Mesendoderm (in vitro differentiated cells): ENCODE results near the gene ERCC6.

Source experiments
- DNase-seq: peaks from one replicate; pipeline ENCODE4 v3.0.0; 2013
- H2AK5ac ChIP-seq: 2 replicates; pipeline ENCODE4 v1.6.1; 2013; ENCODE audit warnings: low read length, inconsistent platforms
- H2BK120ac ChIP-seq: 2 replicates; pipeline ENCODE4 v1.6.1; 2013; ENCODE audit warnings: low read depth, mild to moderate bottlenecking, low read length, moderate library complexity, mixed read lengths
- H2BK15ac ChIP-seq: replicated peaks from 2 replicates; pipeline ENCODE4 v1.6.1; 2013; ENCODE audit warnings: low read depth, mild to moderate bottlenecking, moderate library complexity
- H2BK5ac ChIP-seq: 2 replicates; pipeline ENCODE4 v1.6.1; 2013; ENCODE audit warnings: low read length, inconsistent platforms
- H3K18ac ChIP-seq: 2 replicates; pipeline ENCODE4 v1.6.1; 2013; ENCODE audit warnings: mild to moderate bottlenecking, low read length, mixed read lengths
- H3K23ac ChIP-seq: one replicate; pipeline ENCODE4 v1.6.1; 2013; ENCODE audit warnings: low read length
- H3K27ac ChIP-seq: 2 replicates; pipeline ENCODE4 v1.5.1; 2013; ENCODE audit warnings: low read depth, mild to moderate bottlenecking, inconsistent platforms, low read length, moderate library complexity
- H3K27me3 ChIP-seq: 2 replicates; pipeline ENCODE4 v1.6.1; 2013; ENCODE audit warnings: low read length, control low read depth, mild to moderate bottlenecking, inconsistent platforms; ENCODE audit not compliant: insufficient read depth, poor library complexity
- H3K36me3 ChIP-seq: 2 replicates; pipeline ENCODE4 v1.6.1; 2013; ENCODE audit warnings: low read length, inconsistent platforms; ENCODE audit not compliant: control insufficient read depth, insufficient read depth
- H3K4ac ChIP-seq: one replicate; pipeline ENCODE4 v1.6.1; 2013; ENCODE audit warnings: low read depth, mild to moderate bottlenecking, low read length, moderate library complexity
- H3K4me1 ChIP-seq: 2 replicates; pipeline ENCODE4 v1.6.1; 2013; ENCODE audit warnings: low read depth, low read length, inconsistent platforms; ENCODE audit not compliant: control insufficient read depth
- H3K4me2 ChIP-seq: 2 replicates; pipeline ENCODE4 v1.6.1; 2013; ENCODE audit warnings: low read length
- H3K4me3 ChIP-seq: 2 replicates; pipeline ENCODE4 v1.5.1; 2013; ENCODE audit warnings: mild to moderate bottlenecking, low read length
- H3K56ac ChIP-seq: one replicate; pipeline ENCODE4 v1.6.1; 2013; ENCODE audit warnings: low read length
- H3K79me1 ChIP-seq: 2 replicates; pipeline ENCODE4 v1.6.1; 2013; ENCODE audit warnings: low read length, inconsistent platforms
- H3K79me2 ChIP-seq: 2 replicates; pipeline ENCODE4 v1.6.1; 2013; ENCODE audit warnings: mild to moderate bottlenecking, low read length; ENCODE audit not compliant: control insufficient read depth, insufficient read depth
- H3K9ac ChIP-seq: 2 replicates; pipeline ENCODE4 v1.6.1; 2013; ENCODE audit warnings: low read length, inconsistent platforms
- H4K5ac ChIP-seq: one replicate; pipeline ENCODE4 v1.6.1; 2013; ENCODE audit warnings: low read length
- H4K8ac ChIP-seq: one replicate; pipeline ENCODE4 v1.6.1; 2013; ENCODE audit warnings: low read depth, mild to moderate bottlenecking, control low read depth, low read length, moderate library complexity
- WGBS: extraction: QIAGEN DNeasy Blood & Tissue Kit; methylation state at CpG from one replicate; pipeline ENCODE4 v1.1.7; 2013; ENCODE audit warnings: low lambda C conversion rate, missing lambda C conversion rate; ENCODE audit not compliant: insufficient coverage; ENCODE audit errors: extremely low coverage; 5-methylcytosine and 5-hydroxymethylcytosine counted together

The ERCC6 gene

GRCh38 chr10:49568235-49568634 lies 29.3 kb upstream of the ERCC6 start:
- no peak for DNase-seq
- no peak overlapping the region for H3K27ac ChIP-seq

GRCh38 chr10:49567810-49568209 lies 28.9 kb upstream of the ERCC6 start:
- no CpG with 5 or more reads among the region's 1 CpG for WGBS
- Histone ChIP-seq H3K4ac (no peak overlapping the region), H2BK15ac (no peak overlapping the region), H3K27me3 (no peaks in the 10 kb centered on the region), H3K4me3 (no peak overlapping the region), H2BK5ac (no peak overlapping the region), H3K79me1 (no peaks in the 10 kb centered on the region), H2BK120ac (no peak overlapping the region), H4K5ac (no peak overlapping the region), H3K56ac (no peak overlapping the region), H3K27ac (no peak overlapping the region), H3K23ac (no peak overlapping the region), H3K4me2 (no peak overlapping the region), H3K36me3 (no peaks in the 10 kb centered on the region), H3K9ac (no peak overlapping the region), H3K18ac (no peak overlapping the region), H4K8ac (no peak overlapping the region), H2AK5ac (no peak overlapping the region), H3K4me1 (no peaks in the 10 kb centered on the region), H3K79me2 (no peaks in the 10 kb centered on the region)
- DNase-seq, result no peak

More at GRCh38 chr10:49568235-49568634, 29.3 kb upstream of the ERCC6 start:
- Histone ChIP-seq H3K18ac (no peak overlapping the region), H3K79me2 (no peaks in the 10 kb centered on the region), H4K8ac (no peak overlapping the region), H2AK5ac (no peak overlapping the region), H3K36me3 (no peaks in the 10 kb centered on the region), H2BK5ac (no peak overlapping the region), H3K4me1 (no peaks in the 10 kb centered on the region), H3K56ac (no peak overlapping the region), H3K4me3 (no peak overlapping the region), H3K4me2 (no peak overlapping the region), H3K9ac (no peak overlapping the region), H3K27me3 (no peaks in the 10 kb centered on the region), H2BK15ac (no peak overlapping the region), H3K79me1 (no peaks in the 10 kb centered on the region), H3K4ac (no peak overlapping the region), H3K23ac (no peak overlapping the region), H4K5ac (no peak overlapping the region), H2BK120ac (no peak overlapping the region)
- no CpG with 5 or more reads among the region's 2 CpGs for WGBS

GRCh38 chr10:49564461-49565009 lies 25.6 kb upstream of the ERCC6 start:
- Histone ChIP-seq H4K8ac (no peak overlapping the region), H3K4ac (no peak overlapping the region), H2BK15ac (no peak overlapping the region), H2AK5ac (no peak overlapping the region), H3K4me3 (no peak overlapping the region), H2BK120ac (no peak overlapping the region), H3K27ac (no peak overlapping the region), H3K79me2 (no peaks in the 10 kb centered on the region), H3K4me1 (peaks cover 4% of the 10 kb centered on the region), H3K18ac (no peak overlapping the region), H3K36me3 (no peaks in the 10 kb centered on the region), H3K79me1 (no peaks in the 10 kb centered on the region), H3K56ac (no peak overlapping the region), H3K27me3 (no peaks in the 10 kb centered on the region), H3K23ac (no peak overlapping the region), H3K9ac (no peak overlapping the region), H3K4me2 (no peak overlapping the region), H2BK5ac (no peak overlapping the region), H4K5ac (no peak overlapping the region)
- WGBS, result no CpG with 5 or more reads among the region's 4 CpGs
- no peak for DNase-seq

GRCh38 chr10:49562893-49563292 lies 24.0 kb upstream of the ERCC6 start:
- H2AK5ac ChIP-seq, result no peak overlapping the region
- WGBS, result no CpG with 5 or more reads among the region's 1 CpG
- no peaks in the 10 kb centered on the region for H3K36me3 ChIP-seq
- H3K27me3 ChIP-seq, result no peaks in the 10 kb centered on the region
- H3K79me2 ChIP-seq, result no peaks in the 10 kb centered on the region
- peaks cover 6% of the 10 kb centered on the region for H3K4me1 ChIP-seq
- H3K23ac ChIP-seq, result no peak overlapping the region
- H2BK5ac ChIP-seq, result no peak overlapping the region
- H2BK15ac ChIP-seq, result no peak overlapping the region
- no peak overlapping the region for H4K5ac ChIP-seq
- H3K56ac ChIP-seq, result peak overlapping the region; percentile 34
- no peaks in the 10 kb centered on the region for H3K79me1 ChIP-seq
- H4K8ac ChIP-seq, result no peak overlapping the region
- no peak overlapping the region for H3K4me3 ChIP-seq
- no peak for DNase-seq
- no peak overlapping the region for H3K4me2 ChIP-seq
- no peak overlapping the region for H3K4ac ChIP-seq
- no peak overlapping the region for H3K9ac ChIP-seq
- H2BK120ac ChIP-seq, result no peak overlapping the region
- no peak overlapping the region for H3K27ac ChIP-seq
- no peak overlapping the region for H3K18ac ChIP-seq

- Histone ChIP-seq H3K18ac (no peak overlapping the region), H3K4me2 (no peak overlapping the region), H3K36me3 (no peaks in the 10 kb centered on the region), H2BK15ac (no peak overlapping the region), H2BK120ac (no peak overlapping the region), H3K9ac (no peak overlapping the region), H4K5ac (no peak overlapping the region), H3K79me1 (no peaks in the 10 kb centered on the region), H3K27me3 (no peaks in the 10 kb centered on the region), H4K8ac (no peak overlapping the region), H3K79me2 (no peaks in the 10 kb centered on the region), H3K23ac (no peak overlapping the region), H3K56ac (no peak overlapping the region), H2AK5ac (no peak overlapping the region), H3K4me1 (peaks cover 6% of the 10 kb centered on the region), H2BK5ac (no peak overlapping the region), H3K4ac (no peak overlapping the region), H3K4me3 (no peak overlapping the region), H3K27ac (no peak overlapping the region)
- DNase-seq, result no peak
- no CpG with 5 or more reads among the region's 2 CpGs for WGBS
Observed at GRCh38 chr10:49560526-49560925, 21.6 kb upstream of the ERCC6 start.

- H3K79me1 ChIP-seq, result no peaks in the 10 kb centered on the region
- H2AK5ac ChIP-seq, result no peak overlapping the region
- H3K27me3 ChIP-seq, result no peaks in the 10 kb centered on the region
- DNase-seq, result peak; percentile 33
- H3K4ac ChIP-seq, result no peak overlapping the region
- no CpG with 5 or more reads among the region's 1 CpG for WGBS
- no peak overlapping the region for H3K4me2 ChIP-seq
- no peak overlapping the region for H3K23ac ChIP-seq
- peaks cover 6% of the 10 kb centered on the region for H3K4me1 ChIP-seq
- no peak overlapping the region for H2BK15ac ChIP-seq
- H3K18ac ChIP-seq, result no peak overlapping the region
- no peaks in the 10 kb centered on the region for H3K79me2 ChIP-seq
- H3K4me3 ChIP-seq, result no peak overlapping the region
- H4K5ac ChIP-seq, result no peak overlapping the region
- no peak overlapping the region for H3K27ac ChIP-seq
- no peak overlapping the region for H2BK5ac ChIP-seq
- no peak overlapping the region for H4K8ac ChIP-seq
- H3K56ac ChIP-seq, result no peak overlapping the region
- no peaks in the 10 kb centered on the region for H3K36me3 ChIP-seq
- H3K9ac ChIP-seq, result no peak overlapping the region
- no peak overlapping the region for H2BK120ac ChIP-seq
Observed at GRCh38 chr10:49559476-49559875, 20.6 kb upstream of the ERCC6 start.
